Activated CD4-positive, CD25-positive, alpha-beta regulatory T cell treated with anti-CD3 and anti-CD28 coated beads, Interleukin-2, amount 50 U/mL, for 72 hours (primary cell): ENCODE results near the gene D2HGDH.
"Not testable (repeated sequence)": the region's sequence is repeated elsewhere in the genome, so short reads cannot be mapped to it uniquely, and the experiment has no call there.

Experiments
- DNase-seq: peaks from one replicate; pipeline ENCODE4 v3.0.0; 2021

The D2HGDH gene

DNA sequence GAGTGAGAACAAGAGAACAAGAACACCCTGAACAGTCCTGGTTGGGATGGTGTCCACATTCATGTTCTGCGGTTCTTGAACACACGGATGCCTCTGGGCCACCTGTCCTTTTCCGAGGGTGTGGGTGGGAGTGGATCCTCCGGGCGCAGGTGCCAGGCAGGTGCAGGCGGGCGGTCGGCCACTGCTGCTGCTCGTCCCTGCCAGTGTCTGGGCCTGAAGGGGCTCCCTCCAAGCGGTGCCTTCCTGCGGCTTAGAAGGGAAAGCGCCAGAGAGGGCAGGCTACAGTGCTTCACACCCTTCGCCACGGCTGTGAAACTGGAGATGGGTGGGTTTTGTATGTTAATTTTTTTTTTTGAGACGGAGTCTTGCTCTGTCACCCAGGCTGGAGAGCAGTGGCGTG is 8.0 kb upstream of the D2HGDH start:
- no peak for DNase-seq

DNA sequence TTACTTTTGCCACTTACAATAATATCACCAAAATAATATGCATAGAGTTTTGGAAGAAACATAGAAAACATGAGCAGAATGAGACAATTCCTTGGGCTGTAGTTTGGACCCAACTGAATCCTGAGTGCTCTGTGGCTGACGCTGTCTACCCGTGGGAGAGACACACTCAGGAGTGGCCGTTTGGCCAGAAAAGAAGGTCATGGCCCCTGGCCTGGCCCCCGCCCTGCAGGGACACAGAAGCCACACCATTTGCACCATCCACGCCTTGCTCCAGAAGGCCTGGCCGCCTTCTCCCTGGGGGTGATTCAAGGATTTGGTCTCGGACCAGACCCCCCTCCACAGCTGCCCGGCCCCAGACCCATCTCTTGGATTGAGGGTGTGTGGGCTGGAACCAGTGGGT is 6.4 kb upstream of the D2HGDH start:
- DNase-seq: no peak

DNA sequence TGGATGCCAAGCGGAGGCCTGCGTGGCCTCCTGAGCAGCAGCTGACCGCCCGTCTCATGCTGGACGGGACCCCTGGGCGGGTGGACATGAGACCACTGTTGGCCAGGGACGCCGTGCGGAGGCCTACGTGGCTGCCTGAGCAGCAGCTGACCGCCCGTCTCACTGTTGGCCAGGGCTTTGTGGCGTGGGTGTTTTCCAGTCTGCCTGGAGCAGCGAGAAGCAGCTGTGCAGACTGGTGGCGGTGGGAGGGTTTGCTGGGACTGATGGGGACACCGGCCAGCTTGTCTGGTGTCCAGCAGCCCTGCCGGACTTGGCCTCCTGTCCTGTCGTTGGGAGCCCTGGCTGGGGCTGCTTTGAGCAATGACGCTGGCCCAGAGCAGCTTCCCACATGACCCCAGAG is 5.8 kb upstream of the D2HGDH start:
- DNase-seq: no peak

DNA sequence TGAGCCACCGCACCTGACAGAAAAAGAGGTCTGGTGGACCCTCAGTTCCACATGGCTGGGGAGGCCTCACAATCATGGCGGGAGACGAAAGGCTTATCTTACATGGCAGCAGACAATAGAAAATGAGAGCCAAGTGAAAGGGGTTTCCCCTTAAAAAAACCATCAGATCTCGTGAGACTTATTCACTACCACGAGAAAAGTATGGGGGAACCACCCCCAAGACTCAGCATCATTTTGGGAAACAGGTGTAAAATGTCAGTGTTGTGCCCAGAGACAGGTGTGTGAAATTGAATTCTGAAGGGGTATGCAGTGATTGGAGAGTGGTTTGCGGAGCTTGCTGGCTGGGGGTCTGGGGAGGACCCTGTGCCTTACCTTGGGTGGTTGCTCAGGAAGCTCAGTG is 4.6 kb upstream of the D2HGDH start:
- DNase-seq: no peak

DNA sequence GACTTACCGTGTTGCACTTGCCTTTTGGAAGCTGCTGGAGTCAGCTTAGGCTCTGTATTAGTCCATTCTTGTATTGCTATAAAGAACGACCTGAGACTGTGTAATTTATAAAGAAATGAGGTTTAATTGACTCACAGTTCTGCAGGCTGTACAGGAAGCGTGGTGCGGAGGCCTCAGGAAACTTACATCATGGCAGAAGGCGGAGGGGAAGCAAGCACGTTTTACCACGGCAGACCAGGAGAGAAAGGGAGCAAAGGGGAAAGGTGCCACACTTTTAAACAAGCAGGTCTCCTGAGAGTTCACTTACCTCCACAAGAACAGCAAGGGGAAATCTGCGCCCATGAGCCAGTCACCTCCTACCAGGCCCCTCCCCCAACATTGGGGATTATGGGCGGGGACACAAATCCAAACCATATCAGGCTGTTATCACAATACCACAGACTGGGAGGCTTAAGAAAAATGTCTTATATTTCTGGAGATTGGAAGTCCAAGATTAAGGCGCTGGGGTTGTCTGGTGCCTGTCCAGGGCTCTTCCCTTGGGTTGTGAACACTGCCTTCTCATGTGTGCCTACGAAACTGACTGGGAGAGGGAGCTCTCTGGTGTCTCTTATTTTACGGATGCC is 3.6 kb upstream of the D2HGDH start:
- no peak for DNase-seq

DNA sequence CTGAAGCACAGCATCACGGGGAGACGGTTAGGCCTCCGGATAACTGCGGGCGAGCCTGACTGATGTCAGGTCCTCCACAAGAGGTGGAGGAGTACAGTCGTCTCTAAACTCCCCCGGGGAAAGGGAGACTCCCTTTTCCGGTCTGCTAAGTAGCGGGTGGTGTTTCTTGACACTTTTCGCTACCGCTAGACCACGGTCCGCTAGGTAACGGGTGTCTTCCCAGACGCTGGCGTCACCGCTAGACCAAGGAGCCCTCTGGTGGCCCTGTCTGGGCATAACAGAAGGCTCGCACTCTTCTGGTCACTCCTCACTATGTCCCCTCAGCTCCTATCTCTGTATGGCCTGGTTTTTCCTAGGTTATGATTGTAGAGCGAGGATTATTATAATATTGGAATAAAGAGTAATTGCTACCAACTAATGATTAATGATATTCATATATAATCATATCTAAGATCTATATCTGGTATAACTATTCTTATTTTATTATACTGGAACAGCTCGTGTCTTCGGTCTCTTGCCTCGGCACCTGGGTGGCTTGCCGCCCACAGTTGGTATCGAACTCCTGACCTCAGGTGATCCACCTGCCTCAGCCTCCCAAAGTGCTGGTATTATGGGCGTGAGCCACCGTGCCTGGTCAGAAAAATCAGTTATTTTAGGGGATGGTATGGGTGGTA is 1.8 kb upstream of the D2HGDH start:
- DNase-seq: peak; percentile 50

DNA sequence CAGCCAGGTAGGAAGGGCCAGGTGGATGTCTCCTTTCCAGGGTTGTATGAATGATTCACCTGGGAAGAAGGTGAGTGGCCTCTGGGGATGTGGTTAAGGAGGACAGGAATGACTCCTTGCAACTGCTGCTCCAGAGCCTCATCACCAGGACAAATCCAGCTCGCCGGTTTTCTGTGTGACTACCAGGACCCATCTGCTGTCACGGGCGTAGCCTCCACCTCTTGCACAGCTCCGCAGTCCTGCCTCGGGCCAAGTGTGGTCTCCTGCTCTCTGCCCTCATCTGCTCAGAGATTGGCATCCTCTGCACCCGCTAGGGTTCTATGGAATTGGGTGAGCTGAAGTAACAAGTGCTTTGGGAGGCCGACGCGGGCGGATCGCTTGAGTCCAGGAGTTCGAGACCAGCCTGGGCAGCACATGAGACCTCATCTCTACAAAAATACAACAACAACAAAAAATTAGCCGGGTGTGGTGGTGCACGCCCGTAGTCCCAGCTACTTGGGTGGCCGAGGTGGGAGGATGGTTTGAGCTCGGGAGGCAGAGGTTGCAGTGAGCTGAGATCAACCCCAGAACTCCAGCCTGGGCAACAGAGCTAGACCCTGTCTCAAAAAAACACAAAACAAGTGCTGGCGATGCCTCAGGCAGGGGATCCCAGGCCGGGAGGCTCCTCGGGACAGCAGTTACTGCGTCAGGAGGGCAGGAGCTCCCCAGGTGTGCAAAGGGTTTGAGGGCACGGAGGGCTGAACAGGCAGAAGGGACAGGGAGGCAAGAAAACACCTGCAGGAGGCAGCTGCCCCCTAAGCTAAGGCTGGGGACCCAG is 831 bp upstream of the D2HGDH start:
- DNase-seq: no peak

DNA sequence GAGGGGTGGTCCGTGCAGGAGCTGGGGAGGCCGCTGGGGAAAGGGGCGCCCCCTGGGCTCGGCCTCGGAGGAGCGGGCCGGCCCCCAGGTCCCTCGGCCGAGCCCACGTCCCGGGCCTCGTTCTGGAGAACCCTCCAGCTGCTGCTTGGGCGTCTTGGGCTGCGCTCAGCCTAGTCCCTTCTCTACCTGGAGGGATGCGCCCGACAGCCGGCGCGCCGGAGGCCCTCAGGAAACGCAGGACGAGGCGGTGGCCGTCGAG is 293 bp upstream of the D2HGDH start:
- no peak for DNase-seq

DNA sequence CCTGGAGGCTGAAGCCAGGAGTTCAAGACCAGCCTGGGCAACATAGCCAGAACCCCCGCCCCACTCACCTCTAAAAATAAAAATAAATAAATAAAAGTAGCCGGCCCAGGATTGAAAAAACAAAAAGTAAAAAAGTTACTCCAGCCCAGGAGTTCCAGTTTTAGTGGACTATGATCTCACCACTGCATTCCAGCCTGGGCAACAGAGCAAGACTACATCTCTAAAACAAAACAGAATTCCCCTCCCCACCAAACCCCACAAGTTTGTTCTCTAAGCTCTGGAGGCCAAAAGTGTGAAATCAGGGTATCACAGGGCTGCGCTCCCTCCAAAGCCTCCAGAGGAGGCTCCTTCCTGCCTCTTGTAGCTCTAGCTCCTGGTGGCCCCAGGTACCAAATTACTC is 1.7 kb downstream of the D2HGDH start:
- DNase-seq: no peak

DNA sequence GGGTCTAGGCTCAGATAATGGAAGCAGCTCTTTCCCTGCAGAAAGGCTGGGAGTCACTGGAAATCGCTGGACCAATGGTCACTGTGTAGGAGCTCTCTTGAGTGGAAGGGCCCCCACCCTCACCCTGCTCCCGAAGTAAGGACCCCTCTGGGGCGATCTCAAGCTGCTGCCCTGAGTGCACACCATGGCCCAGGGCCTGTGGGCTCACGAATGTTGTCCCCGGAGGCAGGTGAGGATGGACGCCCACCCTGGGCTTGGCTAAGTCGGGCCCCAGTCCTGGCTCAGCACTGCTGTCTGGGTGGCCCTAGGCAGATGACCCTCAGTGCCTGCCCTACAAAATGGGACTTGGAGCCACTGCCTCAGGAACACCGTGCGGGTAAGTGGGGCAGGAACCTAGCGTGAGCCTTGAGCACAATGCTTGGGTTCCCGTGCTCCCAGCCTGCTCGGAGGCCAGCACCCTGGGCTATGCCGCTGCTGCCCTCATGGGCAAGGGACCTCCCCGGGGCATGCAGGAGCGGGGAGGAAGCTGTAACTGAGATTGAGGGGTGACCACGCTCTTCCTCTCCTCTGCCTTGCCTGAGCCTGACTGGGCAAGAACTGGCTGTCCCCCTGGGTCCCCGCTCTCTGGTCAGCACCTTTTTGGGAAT is 3.7 kb downstream of the D2HGDH start:
- no peak for DNase-seq

DNA sequence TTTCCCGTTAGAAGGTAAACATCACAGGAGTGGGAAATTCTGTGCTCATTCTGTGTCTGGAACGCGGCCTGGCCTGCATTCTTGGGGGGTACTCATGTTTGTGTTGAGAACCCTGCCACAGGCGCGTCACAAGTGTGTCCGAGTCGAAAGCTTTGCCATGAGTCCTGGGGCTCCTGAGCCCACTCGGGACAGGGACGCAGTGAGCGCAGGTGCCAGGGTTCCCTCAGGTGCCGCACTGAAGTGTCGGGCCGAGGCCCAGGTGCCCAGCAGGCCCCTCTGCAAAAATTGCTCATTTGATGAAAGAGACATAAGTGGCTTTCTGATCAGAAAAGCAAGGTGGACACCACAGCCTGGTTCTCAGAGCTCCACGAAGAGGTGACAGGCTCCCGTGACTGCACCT is 4.7 kb downstream of the D2HGDH start:
- no peak for DNase-seq

DNA sequence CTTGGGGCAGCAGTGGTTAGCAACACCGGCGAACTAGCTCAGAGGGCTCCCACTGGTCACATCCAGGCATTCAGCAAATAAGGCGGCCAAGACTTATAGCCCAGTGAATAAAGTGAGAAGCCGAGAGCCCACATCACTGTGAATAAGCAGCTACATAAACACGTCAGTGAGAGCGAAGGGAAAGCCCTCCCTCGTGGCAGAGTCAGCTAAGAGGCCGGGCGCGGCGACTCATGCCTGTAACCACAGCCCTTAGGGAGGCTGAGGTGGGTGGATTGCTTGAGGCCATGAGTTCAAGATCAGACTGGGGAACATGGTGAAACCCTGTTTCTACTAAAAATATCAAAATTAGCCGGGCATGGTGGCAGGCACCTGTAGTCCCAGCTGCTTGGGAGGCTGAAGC is 5.2 kb downstream of the D2HGDH start:
- DNase-seq: no peak

DNA sequence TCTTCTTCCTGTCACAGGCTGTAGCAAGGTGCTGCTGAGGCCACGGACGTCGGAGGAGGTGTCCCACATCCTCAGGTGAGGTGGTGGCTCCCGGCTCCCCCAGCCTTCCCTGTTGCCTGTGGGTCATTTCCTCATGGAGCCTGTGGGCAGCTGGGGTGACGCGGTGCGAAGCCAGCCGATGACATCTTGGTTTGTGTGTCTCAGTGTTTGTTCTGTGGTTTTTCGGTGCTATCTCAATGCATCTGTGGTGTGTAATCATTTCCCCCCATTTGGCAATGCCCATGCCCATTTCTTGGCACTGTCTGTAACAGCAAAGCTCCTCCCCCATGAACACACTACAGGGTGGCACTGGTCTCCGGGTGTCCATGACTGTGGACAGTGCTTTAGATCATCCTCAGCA is 6.6 kb downstream of the D2HGDH start:
- no peak for DNase-seq

DNA sequence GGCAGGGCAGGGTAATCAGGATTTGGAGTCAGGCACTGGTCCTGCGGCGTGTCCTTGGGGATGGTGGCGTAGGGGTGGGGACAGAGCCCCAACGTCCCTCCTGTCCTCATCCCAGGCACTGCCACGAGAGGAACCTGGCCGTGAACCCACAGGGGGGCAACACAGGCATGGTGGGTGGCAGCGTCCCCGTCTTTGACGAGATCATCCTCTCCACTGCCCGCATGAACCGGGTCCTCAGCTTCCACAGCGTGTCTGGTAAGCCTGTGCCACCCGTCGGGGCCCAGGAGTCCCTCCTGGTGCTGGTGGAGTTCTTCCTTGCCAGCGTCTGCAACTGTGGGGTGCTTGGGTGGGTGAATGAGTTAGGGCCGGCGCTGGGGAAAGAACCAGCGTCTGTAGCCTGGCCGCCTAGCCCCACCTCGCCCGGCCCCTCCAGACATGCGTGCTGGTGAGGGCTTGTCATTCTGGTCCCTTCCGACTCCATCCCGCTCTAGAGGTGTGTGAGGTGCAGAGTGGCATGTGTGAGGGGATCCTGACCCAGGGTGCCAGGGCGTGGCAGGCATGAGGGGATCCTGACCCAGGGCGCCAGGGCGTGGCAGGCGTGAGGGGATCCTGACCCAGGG is 8.0 kb downstream of the D2HGDH start:
- no peak for DNase-seq

DNA sequence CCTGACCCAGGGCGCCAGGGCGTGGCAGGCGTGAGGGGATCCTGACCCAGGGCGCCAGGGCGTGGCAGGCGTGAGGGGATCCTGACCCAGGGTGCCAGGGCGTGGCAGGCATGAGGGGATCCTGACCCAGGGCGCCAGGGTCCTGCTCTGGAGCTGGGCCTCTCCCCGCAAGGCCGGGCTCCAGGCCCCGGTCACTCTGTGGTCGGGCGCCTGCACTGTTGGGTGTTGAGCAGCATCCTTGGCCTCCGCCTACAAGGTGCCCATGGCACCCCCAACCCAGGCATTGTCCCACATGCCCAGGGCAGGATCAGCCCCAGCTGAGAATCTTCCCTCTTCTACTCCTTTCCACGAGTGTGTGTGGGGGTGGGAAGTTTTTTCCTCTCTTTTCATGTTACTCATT is 8.6 kb downstream of the D2HGDH start:
- DNase-seq: not testable (repeated sequence)

DNA sequence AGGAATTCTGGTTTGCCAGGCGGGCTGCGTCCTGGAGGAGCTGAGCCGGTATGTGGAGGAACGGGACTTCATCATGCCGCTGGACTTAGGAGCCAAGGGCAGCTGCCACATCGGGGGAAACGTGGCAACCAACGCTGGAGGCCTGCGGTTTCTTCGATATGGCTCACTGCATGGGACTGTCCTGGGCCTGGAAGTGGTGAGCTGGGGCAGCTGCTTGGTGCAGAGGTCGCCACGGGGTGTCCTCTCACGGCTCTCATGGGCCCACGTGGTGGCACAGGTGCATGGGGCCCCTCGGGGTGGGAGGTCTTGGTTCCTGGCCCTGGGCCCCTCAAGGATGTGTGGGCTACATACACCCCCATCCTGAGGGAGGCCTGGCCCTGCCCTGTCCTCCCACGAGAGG is 9.2 kb downstream of the D2HGDH start:
- no peak for DNase-seq

DNA sequence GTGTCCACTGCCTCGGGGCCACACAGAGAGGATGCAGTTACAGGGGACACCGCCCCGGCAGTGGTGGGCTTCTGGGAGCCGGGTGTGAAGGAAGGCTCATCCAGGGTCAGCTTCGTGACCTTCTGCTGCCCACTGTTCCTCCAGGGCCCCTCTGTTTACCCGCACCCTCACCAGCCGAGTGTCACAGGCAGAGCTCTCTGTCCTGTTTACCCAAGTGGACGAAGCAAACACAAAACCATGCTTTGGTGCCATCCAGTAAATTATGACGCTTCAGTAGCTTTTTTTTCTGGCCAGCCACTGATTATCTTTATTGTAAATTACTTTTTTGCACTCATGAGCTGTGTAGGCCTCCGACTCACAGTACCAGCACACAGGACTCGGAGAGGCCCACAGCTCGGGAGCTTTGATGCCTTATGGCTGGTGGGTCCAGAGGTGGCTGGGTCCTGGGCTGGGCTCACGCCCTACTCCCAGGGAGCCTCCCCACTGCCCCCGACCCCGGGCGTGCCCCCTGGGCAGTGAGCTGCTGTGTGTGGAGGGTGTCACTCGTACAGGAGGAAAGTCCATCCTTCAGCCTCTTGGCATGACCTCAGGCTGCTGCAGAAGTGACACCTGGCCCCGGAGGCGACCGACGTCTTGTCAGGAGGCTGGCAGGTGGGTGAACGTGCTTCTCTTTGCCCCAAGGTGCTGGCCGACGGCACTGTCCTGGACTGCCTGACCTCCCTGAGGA is 9.8 kb downstream of the D2HGDH start:
- no peak for DNase-seq

DNA sequence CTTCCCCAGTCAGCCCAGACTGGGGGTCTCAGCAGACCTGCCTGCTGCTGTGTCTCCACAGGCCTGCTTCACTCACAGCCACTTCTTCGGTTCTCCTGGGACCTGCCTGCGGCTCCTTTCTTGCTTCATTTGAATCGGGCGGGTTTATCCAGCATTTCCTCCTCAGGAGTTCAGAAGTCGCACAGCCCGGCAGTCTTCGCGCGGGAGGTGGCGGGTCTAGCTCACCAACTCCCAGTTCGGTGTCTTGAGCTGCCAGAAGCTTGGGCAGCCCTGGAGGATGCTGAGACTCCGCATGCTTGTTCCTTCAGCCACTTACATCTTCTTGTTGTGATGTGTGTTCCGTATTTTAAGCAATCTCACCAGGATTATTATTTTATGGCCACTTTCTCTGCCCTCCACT is 10.8 kb downstream of the D2HGDH start:
- no peak for DNase-seq

DNA sequence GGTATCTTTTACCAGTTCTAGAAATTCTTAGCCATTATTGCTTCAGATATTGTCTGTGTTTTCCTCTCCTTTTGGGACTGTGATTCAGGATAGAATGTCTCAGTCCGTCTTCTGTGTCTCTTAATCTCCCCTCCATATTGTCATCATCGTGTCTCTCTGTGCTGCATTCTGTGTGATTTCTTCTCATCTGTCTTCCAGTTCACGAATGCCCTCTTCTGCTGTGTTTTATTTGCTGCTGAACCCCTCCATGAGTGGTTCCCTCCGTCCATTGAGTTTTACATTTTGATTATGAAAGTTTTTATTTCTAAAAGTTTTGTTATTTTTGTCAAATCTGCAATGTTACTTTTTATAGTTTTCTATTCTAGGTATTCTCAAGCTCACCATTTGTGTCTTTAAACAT is 11.7 kb downstream of the D2HGDH start:
- DNase-seq: no peak

DNA sequence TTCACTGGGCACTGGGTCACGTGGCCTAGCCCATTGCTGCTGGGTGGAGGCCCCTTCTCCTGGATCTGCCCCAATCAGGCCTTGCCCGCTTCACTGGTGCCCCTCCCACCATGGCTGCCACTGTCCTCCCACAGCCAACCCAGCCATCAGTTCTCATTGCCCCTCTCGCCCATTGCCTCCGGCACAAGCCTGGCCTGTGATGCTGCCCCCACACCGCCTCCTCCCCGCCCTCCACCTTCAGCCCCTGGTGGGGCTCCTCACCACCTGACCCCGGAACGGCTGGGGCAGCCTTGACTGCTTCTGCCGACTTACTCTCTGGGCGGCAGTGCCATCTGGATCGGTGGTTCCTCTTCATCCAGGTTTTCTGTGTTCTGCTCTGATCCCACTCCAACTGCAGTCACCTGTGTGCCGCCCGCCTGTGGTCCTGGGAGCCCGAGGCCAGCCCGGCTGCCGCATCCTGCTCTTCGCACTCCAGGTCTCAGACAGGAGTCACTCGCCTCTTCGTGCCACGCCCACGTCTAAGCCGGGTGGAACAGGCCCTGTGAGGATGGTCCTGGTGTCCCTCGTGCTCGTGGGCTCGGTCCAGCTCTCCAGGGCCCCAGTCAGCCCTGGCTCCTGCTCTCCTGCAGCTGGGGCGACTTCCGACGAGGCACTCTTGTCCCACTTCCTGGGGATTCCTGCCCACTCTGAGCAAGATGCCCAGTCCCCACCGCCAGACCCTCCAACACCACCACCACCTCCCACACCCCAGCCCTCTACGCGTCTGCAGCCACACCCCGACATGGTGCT is 14.2 kb downstream of the D2HGDH start:
- DNase-seq: no peak

DNA sequence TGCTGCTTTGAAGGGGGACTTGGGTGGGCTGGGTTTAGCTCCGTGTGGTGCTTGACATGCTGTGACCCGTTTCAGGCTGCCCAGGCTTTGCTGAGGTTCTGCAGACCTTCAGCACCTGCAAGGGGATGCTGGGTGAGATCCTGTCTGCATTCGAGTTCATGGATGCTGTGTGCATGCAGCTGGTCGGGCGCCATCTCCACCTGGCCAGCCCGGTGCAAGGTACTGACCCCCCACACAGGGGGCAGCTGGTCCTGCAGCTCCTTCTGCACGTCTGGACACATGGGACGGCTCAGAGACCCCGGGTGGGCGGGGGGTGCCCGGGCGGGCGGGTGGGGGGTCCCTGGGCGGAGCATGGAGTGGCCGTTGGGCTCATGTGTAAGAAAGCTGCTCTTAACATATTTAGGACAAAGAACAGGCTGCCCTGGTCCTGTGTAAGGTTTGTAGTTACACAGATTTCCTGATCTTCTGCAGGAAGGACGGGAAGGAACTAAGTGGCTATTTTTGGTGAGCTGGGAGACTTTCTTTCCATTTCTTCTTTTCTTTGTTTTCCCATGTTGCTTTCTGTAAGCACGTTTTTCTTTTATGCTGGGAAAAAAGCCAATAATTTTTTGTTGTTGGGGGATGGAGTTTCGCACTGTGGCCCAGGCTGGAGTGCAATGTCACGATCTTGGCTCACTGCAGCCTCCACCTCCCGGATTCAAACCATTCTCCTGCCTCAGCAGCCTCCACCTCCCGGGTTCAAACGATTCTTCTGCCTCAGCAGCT is 15.8 kb downstream of the D2HGDH start:
- no peak for DNase-seq
